ENCODE measurements around the gene PTBP1. TPM values are rescaled to one million over a fixed set of nuclear protein-coding genes. Genes with fewer than 3 reads are reported as not detected.

PTBP1 gene
- total and polyA plus RNA-seq, 2 of the 13 experiments (the other 11 are each of a cell fraction or from before 2014, with no cell fraction given) = 195 to 288 TPM

- TF ChIP-seq ZUFSP (CRISPR knock-in tag; IDR thresholded peaks at IDR 0.05; ENCODE audit: borderline replicate concordance) (no peak), HMG20B (CRISPR knock-in tag; conservative IDR thresholded peaks at IDR 0.05) (0 out of 2 replicates have a peak, but pooled peaks have one; percentile 27), MED13 (CRISPR knock-in tag; IDR thresholded peaks at IDR 0.05) (0 out of 2 replicates have a peak, but pooled peaks have one; percentile 53), ETV6 (CRISPR knock-in tag; conservative IDR thresholded peaks at IDR 0.05) (no peak), ZNF20 (CRISPR knock-in tag; IDR thresholded peaks at IDR 0.05) (no peak), TBL1XR1 (IDR thresholded peaks at IDR 0.05; ENCODE audit: borderline replicate concordance, low read length, partially characterized antibody) (no peak), MAX (IDR thresholded peaks at IDR 0.05) (peak; percentile 98), ZFAT (CRISPR knock-in tag; conservative IDR thresholded peaks at IDR 0.05) (0 out of 2 replicates have a peak, but pooled peaks have one; percentile 39), KLF15 (CRISPR knock-in tag; IDR thresholded peaks at IDR 0.05; ENCODE audit: borderline replicate concordance) (no peak), MLLT10 (CRISPR knock-in tag; IDR thresholded peaks at IDR 0.05) (0 out of 2 replicates have a peak, but pooled peaks have one; percentile 29), HDAC2 (CRISPR knock-in tag; IDR thresholded peaks at IDR 0.05) (peak; percentile 80; the same call in 1 of the 2 replicates), ZNF549 (CRISPR knock-in tag; IDR thresholded peaks at IDR 0.05) (no peak), ZNF333 (CRISPR knock-in tag; IDR thresholded peaks at IDR 0.05; ENCODE audit: borderline replicate concordance) (0 out of 2 replicates have a peak, but pooled peaks have one; percentile 29), ARNT2 (CRISPR knock-in tag; IDR thresholded peaks at IDR 0.05; ENCODE audit: low read depth) (0 out of 2 replicates have a peak, but pooled peaks have one; percentile 73), ZNF224 (CRISPR knock-in tag; IDR thresholded peaks at IDR 0.05) (0 out of 2 replicates have a peak, but pooled peaks have one; percentile 26), ZBTB40 (IDR thresholded peaks at IDR 0.05) (no peak), ZBTB40 (CRISPR knock-in tag; IDR thresholded peaks at IDR 0.05) (peak; percentile 52), RBAK (CRISPR knock-in tag; IDR thresholded peaks at IDR 0.05) (no peak)
Observed at GRCh38 chr19:778910-779653, 18.2 kb upstream of the PTBP1 start (continued).
